Keratinocyte (primary cell): Measurements from ENCODE around the gene MAPKAPK3.

Experiments used
- CTCF ChIP-seq, 3 experiments: IDR thresholded peaks in 1 of 3; conservative IDR thresholded peaks in 1 of 3; optimal IDR thresholded peaks in 1 of 3; 2 replicates in 2 of 3; 3 replicates in 1 of 3; pipeline versions ENCODE3 to v1.5.1; 2011; ENCODE audit warnings: low read length in 3 of 3, mild to moderate bottlenecking in 3 of 3, moderate library complexity in 2 of 3, control low read depth in 1 of 3, inconsistent platforms in 1 of 3; ENCODE audit not compliant: insufficient read depth in 2 of 3; ENCODE audit errors: extremely low read depth in 1 of 3
- EZH2 ChIP-seq: IDR thresholded peaks from one replicate; pipeline ENCODE4 v1.6.1; 2012; ENCODE audit warnings: inconsistent platforms, mild to moderate bottlenecking, low read length, moderate library complexity

DNA sequence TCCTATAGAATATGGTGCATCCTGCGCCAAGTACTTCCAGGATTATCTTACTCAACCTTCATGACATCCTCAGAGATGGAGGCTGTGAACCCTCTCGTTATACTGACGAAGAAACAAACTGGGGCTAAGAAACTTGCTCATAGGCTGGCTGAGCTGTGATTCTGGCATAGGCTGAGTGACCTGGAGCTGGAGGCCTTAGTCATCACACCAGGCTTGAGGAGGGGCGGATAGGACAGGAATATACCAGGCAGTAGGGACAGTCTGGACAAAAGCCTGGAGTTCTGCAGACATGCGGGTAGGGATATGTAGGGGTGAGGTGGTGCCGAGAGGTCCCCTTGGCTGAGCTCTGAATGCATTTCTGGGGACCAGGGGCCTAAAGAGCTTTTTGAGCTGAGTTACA, 29.6 kb upstream of the MAPKAPK3 start:
- TF ChIP-seq CTCF (optimal IDR thresholded peaks at IDR 0.05 in 1 of 3, IDR thresholded peaks at IDR 0.05 in 1 of 3, conservative IDR thresholded peaks at IDR 0.05 in 1 of 3; ENCODE audit: extremely low read depth in 1 of 3, insufficient read depth in 2 of 3, low read length in 3 of 3): no peak
- no peak for TF ChIP-seq EZH2
